NOMO-1 treated with dmso at 0.1 percent for 144 hours (cell line): ENCODE measurements around the gene PAAF1.

Experiments used
- DNase-seq: peaks from one replicate; lab custom pipeline; 2025; ENCODE audit not compliant: unreplicated experiment; lab: John Stamatoyannopoulos, UW

PAAF1 gene

GRCh38 chr11:73876424-73877310 is at the start of gene PAAF1, which contains the start of gene COA4:
TSS of gene PAAF1 (plus strand) at chr11:73876999. CDS start at chr11:73877022, 23 bp downstream.
TSS of gene COA4 (minus strand) at chr11:73876846. CDS start at chr11:73873378, 3,468 bp downstream.
- peak; percentile 98 for DNase-seq

GRCh38 chr11:73830261-73830660 is 46.5 kb upstream of the PAAF1 start:
- DNase-seq, result no peak

- DNase-seq, result no peak
These were observed 43.7 kb upstream of the PAAF1 start for GRCh38 chr11:73833067-73833466.

GRCh38 chr11:73838443-73839122 is 38.2 kb upstream of the PAAF1 start:
- no peak for DNase-seq

GRCh38 chr11:73839123-73839457 is 37.7 kb upstream of the PAAF1 start:
- DNase-seq, result no peak

GRCh38 chr11:73851046-73851764 is 25.6 kb upstream of the PAAF1 start:
- peak; percentile 61 for DNase-seq

- DNase-seq, result no peak
These were observed 24.8 kb upstream of the PAAF1 start for GRCh38 chr11:73852049-73852448.

- no peak for DNase-seq
These were observed 22.1 kb upstream of the PAAF1 start for GRCh38 chr11:73854680-73855079.

- no peak for DNase-seq
These were observed 20.7 kb upstream of the PAAF1 start for GRCh38 chr11:73856031-73856567.

- no peak for DNase-seq
These were observed 17.1 kb upstream of the PAAF1 start for GRCh38 chr11:73859671-73860070.

- no peak for DNase-seq
These were observed 16.6 kb upstream of the PAAF1 start for GRCh38 chr11:73860202-73860601.

GRCh38 chr11:73862986-73863385 is 13.8 kb upstream of the PAAF1 start:
- no peak for DNase-seq

- DNase-seq, result no peak
These were observed 10.7 kb upstream of the PAAF1 start for GRCh38 chr11:73866095-73866579.

- no peak for DNase-seq
These were observed 10.2 kb upstream of the PAAF1 start for GRCh38 chr11:73866586-73866996.

GRCh38 chr11:73869332-73869949 is 7.4 kb upstream of the PAAF1 start:
- DNase-seq, result no peak

GRCh38 chr11:73870261-73870660 is 6.5 kb upstream of the PAAF1 start:
- no peak for DNase-seq

GRCh38 chr11:73872749-73873357 is 3.9 kb upstream of the PAAF1 start:
- DNase-seq, result no peak

- DNase-seq, result no peak
These were observed 1.4 kb upstream of the PAAF1 start for GRCh38 chr11:73875380-73875779.

GRCh38 chr11:73875840-73876239 is 959 bp upstream of the PAAF1 start:
- DNase-seq, result no peak

GRCh38 chr11:73878771-73879170 is 2.0 kb downstream of the PAAF1 start:
- DNase-seq, result no peak
